C4-2B (cell line): ENCODE measurements around the gene CABP4.

Experiments
- H3K27ac ChIP-seq: fragments of 450-650 bp; 2 replicates; pipeline ENCODE4 v1.5.1; 2017
- CTCF ChIP-seq: fragments of 450-650 bp; conservative IDR thresholded peaks from 2 replicates; pipeline ENCODE4 v1.5.1; 2017; ENCODE audit warnings: mild to moderate bottlenecking
- ZFX ChIP-seq: fragments of 450-650 bp; IDR thresholded peaks from 2 replicates; pipeline ENCODE4 v1.6.1; 2017

The CABP4 gene

GRCh38 chr11:67438158-67438902, 16.8 kb upstream of the CABP4 start:
- no peak for TF ChIP-seq ZFX
- TF ChIP-seq CTCF = no peak
- no peak overlapping the region for H3K27ac ChIP-seq

GRCh38 chr11:67439321-67440228, 15.6 kb upstream of the CABP4 start:
- H3K27ac ChIP-seq = no peak overlapping the region
- TF ChIP-seq ZFX (no peak), CTCF (no peak)

GRCh38 chr11:67440229-67441097, 14.7 kb upstream of the CABP4 start:
- TF ChIP-seq CTCF (no peak), ZFX (no peak)
- no peak overlapping the region for H3K27ac ChIP-seq

- H3K27ac ChIP-seq = no peak overlapping the region
- TF ChIP-seq ZFX (no peak), CTCF (no peak)
Observed at GRCh38 chr11:67441098-67441563, 14.0 kb upstream of the CABP4 start.

- H3K27ac ChIP-seq = peak overlapping the region; percentile 96
- TF ChIP-seq CTCF = no peak
- TF ChIP-seq ZFX = no peak
Observed at GRCh38 chr11:67441731-67442351, 13.3 kb upstream of the CABP4 start.

GRCh38 chr11:67442504-67443404, 12.4 kb upstream of the CABP4 start:
- H3K27ac ChIP-seq = peak overlapping the region; percentile 96
- TF ChIP-seq CTCF (no peak), ZFX (no peak)
